Measurements from ENCODE around the gene LYRM1.
A peak's percentile ranks its signal among the peaks of the same experiment; 100 is the strongest.

The LYRM1 gene

DNA sequence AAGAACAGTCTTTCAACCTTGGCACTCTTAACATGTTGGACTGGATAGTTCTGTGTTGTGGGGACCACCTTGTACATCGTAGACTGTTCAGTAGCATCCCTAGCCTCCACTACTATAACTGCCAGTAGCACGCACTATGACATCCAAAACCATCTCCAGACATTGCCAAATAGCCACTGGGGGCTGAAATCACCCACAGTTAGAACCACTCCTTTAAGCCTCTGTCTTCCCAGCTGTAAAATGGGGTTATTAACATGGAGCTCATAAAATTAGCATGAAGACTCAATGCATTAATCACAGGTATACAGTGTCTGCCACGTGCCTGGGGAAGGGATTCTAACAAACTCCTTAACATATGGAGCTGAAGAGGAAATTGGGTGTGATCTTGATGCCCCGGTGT lies 49.7 kb downstream of the LYRM1 start:
- H3K4me3 ChIP-seq (ENCODE audit: low read depth, low read length), result no peak overlapping the region
- no peak for DNase-seq (ENCODE audit: low read depth)
- TF ChIP-seq CTCF (conservative IDR thresholded peaks at IDR 0.05; ENCODE audit: low read depth, low read length), result no peak

GRCh38 chr16:20952139-20952920 lies 51.8 kb downstream of the LYRM1 start:
- no peak for TF ChIP-seq CTCF (conservative IDR thresholded peaks at IDR 0.05; ENCODE audit: low read depth, low read length)
- no peak overlapping the region for H3K4me3 ChIP-seq (ENCODE audit: low read depth, low read length)
- DNase-seq (ENCODE audit: low read depth), result no peak

DNA sequence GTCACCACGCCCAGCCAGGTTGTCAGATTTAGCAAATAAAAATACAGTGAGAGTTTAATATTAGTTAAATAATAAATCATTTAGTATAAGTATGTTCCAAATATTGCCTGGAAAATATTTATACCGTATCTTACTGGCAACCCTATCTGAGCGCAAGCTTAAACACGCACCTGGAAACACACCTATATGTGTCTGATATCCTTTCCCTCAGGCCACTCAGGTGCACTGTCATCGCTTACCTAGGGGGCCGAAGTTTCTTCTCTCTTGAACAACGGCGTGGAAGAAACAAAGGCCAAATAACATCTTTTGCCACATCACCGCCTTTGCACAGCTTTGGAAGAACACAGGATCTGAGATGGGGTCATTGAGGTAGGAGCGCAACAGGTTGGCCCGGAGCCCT lies 54.0 kb downstream of the LYRM1 start:
- no peak overlapping the region for H3K4me3 ChIP-seq (ENCODE audit: low read depth, low read length)
- no peak for TF ChIP-seq CTCF (conservative IDR thresholded peaks at IDR 0.05; ENCODE audit: low read depth, low read length)
- DNase-seq (ENCODE audit: low read depth), result no peak

DNA sequence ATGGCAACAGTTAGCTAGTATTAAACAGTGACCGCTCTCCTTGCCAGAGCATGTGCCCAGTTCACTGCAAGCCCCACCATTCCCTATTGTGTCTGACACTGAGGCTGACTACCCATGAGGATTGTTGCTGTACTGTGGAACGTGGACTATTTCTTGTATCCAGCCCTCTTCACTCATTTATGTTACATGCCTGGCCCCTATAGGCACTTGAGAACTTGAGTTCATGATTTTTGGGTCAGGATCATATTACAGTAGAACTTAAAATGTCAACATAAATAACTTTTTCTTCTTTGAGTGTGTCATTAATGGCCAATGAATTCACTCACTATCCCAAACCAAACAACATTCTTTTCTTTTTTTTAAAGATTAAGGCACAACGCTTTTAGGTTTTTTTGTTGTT lies 55.7 kb downstream of the LYRM1 start:
- H3K4me3 ChIP-seq (ENCODE audit: low read depth, low read length), result no peak overlapping the region
- TF ChIP-seq CTCF (conservative IDR thresholded peaks at IDR 0.05; ENCODE audit: low read depth, low read length), result peak; percentile 24
- DNase-seq (ENCODE audit: low read depth), result peak; percentile 68

DNA sequence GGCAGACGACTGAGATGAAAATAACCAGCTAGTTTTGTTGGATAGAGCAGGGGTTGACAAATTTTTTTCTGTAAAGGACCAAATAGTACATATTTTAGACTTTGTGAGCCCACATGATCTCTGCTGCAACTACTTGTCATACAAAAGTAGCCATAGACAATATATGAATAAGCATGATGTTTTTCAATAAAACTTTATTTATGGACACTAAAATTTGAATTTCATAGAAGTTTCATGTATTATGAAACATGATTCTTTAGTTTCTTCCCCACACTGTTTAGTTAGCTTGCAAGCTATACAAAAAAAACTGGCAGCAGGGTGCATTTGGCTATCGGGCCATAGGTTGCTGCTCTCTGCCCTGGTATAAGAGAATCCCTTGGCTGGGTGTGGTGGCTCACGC lies 56.6 kb downstream of the LYRM1 start:
- no peak for TF ChIP-seq CTCF (conservative IDR thresholded peaks at IDR 0.05; ENCODE audit: low read depth, low read length)
- no peak overlapping the region for H3K4me3 ChIP-seq (ENCODE audit: low read depth, low read length)
- DNase-seq (ENCODE audit: low read depth), result no peak

- no peak overlapping the region for H3K4me3 ChIP-seq (ENCODE audit: low read depth, low read length)
- no peak for TF ChIP-seq CTCF (conservative IDR thresholded peaks at IDR 0.05; ENCODE audit: low read depth, low read length)
- DNase-seq (ENCODE audit: low read depth), result no peak
These were observed 60.3 kb downstream of the LYRM1 start for GRCh38 chr16:20960899-20961298.

DNA sequence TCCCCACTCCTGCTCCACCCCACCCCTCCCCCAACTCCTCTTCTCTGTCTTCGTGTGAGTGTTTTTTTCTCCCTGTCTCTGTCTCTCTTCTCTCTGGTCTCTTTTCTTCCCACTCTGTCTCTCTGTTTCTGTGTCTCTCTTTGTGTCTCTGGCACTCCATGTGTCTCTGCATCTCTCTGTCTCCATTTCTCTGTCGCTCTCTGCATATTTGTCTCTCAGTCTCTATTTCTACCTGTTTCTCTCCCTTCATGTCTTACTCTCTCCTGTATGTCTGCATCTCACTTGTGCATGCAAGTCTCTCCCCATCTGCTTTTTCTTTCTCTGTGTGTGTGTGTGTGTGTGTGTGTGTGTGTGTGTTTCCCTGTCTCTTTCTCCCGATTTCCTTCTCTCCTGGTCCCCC lies 68.2 kb downstream of the LYRM1 start:
- DNase-seq (ENCODE audit: low read depth), result no peak
- H3K4me3 ChIP-seq (ENCODE audit: low read depth, low read length), result no peak overlapping the region
- no peak for TF ChIP-seq CTCF (conservative IDR thresholded peaks at IDR 0.05; ENCODE audit: low read depth, low read length)
